ENCODE data around the gene TCAF1. TPM values are rescaled to one million over a fixed set of nuclear protein-coding genes. Genes with fewer than 3 reads are reported as not detected.
"Not testable (repeated sequence)": the region's sequence is repeated elsewhere in the genome, so short reads cannot be mapped to it uniquely, and the experiment has no call there.

The TCAF1 gene
- total RNA-seq, 2 experiments from 2014 or later: 12.6 to 14.1 TPM

DNA sequence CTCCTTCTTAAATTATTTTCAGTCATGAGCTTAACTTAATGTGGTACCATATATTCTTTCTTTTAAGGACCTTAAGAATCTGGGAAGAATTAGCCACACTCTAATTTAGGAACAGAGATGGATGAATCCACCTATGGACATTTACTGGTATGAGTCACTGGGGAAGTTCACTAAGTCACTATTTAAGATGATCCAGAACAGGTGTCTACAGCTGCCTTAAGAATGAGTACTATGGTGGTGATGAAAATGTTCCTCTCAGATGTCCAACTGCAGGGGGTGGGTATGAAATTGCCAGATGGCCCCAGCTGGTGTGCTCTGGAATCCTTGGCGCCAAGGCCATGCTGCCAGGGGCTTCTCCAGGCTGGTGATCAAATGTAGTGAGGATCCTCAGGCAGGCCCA, 61.9 kb downstream of the TCAF1 start:
- H3K4me3 Mint-ChIP-seq; H3K27ac Mint-ChIP-seq; POLR2A ChIA-PET; ATAC-seq; H3K4me1 Mint-ChIP-seq (ENCODE audit: low read depth); H3K9me3 Mint-ChIP-seq (ENCODE audit: insufficient read depth); DNase-seq; CTCF ChIA-PET; H3K27me3 Mint-ChIP-seq (ENCODE audit: low read depth); H3K36me3 Mint-ChIP-seq (ENCODE audit: low read depth): not testable (repeated sequence)

DNA sequence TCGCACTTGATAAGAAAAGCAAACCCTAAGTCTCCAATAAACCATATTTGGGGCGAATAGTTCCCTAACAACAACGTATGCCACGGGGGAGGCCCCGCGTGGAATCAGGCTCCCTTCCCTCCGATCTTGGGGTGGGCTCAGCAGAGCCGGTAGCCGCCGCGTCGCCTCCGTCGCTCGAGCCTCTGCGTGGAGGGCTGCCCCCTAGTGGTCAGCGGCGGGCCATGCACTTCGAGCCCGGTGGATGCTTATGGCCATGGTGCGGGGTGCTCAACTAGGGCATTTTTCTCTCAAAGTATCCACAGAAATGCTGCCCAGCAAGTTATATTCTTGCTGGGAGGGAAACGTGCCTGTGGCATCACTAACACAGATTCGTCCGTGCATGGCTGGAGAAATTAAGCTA, 64.8 kb downstream of the TCAF1 start:
- H3K36me3 Mint-ChIP-seq (ENCODE audit: low read depth); CTCF ChIA-PET; H3K4me1 Mint-ChIP-seq (ENCODE audit: low read depth); H3K4me3 Mint-ChIP-seq; H3K27ac Mint-ChIP-seq; POLR2A ChIA-PET; H3K27me3 Mint-ChIP-seq (ENCODE audit: low read depth); H3K9me3 Mint-ChIP-seq (ENCODE audit: insufficient read depth): not testable (repeated sequence)
- ATAC-seq (peak; percentile 69), DNase-seq (peak; percentile 95)

DNA sequence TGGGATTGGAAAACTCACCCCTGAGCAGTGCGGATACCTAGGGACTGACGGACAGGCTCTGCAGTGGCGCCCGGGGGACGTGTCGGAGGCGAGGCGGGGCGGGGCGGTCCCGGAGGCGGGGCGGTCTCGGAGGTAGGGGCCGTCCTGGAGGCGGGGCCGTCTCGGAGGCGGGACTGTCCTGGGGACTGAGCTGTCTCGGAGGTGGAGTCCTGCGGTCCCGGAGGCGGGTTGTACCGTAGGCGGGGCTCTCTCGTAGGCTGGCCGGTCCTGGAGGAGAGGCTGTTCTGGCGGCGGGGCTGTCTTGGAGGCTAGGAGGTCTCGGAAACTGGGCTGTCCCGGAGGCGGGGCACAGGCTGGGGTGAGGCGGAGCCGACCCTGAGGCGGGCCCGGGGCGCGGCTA, 65.4 kb downstream of the TCAF1 start:
- ATAC-seq (peak; percentile 87), DNase-seq (peak; percentile 93)
- POLR2A ChIA-PET; H3K4me1 Mint-ChIP-seq (ENCODE audit: low read depth); H3K36me3 Mint-ChIP-seq (ENCODE audit: low read depth); H3K27me3 Mint-ChIP-seq (ENCODE audit: low read depth); H3K9me3 Mint-ChIP-seq (ENCODE audit: insufficient read depth); CTCF ChIA-PET: not testable (repeated sequence)
- peak overlapping the region; percentile 81 for H3K27ac Mint-ChIP-seq
- peak overlapping the region; percentile 74 for H3K4me3 Mint-ChIP-seq

DNA sequence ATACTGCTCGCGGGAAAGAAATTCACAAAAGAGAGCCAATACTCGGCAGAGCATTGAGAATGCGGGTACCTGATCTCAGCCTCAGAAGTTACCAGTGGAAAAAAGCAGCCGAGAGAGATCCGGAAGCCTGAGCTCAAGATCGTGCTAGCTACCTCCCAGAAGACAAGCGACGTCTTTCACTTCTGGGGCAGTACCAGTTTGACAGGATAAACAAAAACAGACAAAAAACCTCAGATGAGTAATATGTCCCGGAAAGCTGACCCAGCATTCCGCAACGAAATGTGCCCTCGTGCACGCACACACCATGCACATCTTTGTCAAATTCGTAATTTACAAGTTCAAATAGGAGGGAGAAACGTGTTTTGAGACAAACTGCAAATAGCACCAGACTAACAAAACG, 65.9 kb downstream of the TCAF1 start:
- H3K9me3 Mint-ChIP-seq (ENCODE audit: insufficient read depth); H3K36me3 Mint-ChIP-seq (ENCODE audit: low read depth); POLR2A ChIA-PET; H3K27me3 Mint-ChIP-seq (ENCODE audit: low read depth); DNase-seq; H3K27ac Mint-ChIP-seq; H3K4me1 Mint-ChIP-seq (ENCODE audit: low read depth); CTCF ChIA-PET: not testable (repeated sequence)
- peak; percentile 49 for ATAC-seq
- H3K4me3 Mint-ChIP-seq: peak overlapping the region; percentile 74

DNA sequence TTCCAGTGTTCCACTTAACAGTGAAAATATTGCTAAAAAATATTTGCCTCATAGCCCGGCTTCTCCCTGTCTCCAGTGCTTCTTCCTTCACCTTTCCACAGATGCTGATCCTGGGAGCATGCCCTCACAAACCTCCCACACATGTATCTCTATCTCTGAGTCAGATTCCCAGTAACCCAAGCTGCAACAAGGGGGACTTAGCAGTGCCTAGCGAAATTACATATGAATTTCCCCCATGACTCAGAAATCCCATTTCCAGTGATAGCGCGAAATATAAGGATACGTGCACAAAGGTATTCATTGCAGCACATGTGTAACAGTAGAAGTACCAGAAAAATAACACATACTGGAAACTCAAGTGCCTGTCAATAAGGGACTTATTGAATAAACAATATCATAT, 75.4 kb downstream of the TCAF1 start:
- POLR2A ChIA-PET; CTCF ChIA-PET; H3K4me1 Mint-ChIP-seq (ENCODE audit: low read depth); DNase-seq; H3K27ac Mint-ChIP-seq; H3K9me3 Mint-ChIP-seq (ENCODE audit: insufficient read depth); H3K36me3 Mint-ChIP-seq (ENCODE audit: low read depth); ATAC-seq; H3K4me3 Mint-ChIP-seq; H3K27me3 Mint-ChIP-seq (ENCODE audit: low read depth): not testable (repeated sequence)

DNA sequence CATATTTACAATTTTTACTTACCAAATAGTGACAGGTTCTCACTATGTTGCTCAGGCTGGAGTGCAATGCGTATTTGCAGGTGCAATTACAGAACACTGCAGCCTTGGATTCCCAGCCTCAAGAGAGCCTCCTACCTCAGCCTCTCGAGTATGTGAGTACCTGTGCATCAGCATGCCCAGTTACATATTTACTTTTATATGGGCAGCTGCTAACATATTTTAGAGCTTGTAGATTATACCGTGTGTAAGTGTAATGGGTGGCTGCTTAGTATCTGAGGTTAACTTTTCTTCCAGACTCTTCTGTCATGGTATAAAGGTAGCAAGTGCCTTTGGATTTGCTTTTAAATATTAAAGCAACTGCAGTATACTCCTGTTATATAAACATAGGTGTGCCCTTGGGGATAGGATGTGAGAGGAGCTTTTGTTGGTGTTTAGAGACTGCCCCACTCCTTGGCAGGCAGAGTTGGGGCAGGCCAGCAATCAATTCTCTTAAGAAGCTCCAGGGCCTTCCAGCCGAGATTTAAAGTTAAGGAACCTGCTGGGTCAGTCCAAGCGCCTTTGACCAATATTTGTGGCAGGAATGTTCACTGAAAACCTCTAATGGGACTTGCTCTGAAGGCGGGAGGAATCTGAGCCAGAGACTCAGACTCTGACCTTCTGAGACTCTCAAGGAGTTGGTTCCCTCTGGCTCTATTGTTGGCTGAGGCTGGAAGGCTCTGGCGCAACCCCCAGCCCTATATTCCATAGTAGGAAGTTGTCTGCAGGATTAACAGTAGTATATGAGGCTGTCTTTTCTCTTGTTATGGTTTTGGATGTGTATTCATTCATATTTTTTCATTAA, 77.5 kb downstream of the TCAF1 start:
- H3K4me3 Mint-ChIP-seq; H3K9me3 Mint-ChIP-seq (ENCODE audit: insufficient read depth); H3K4me1 Mint-ChIP-seq (ENCODE audit: low read depth); POLR2A ChIA-PET; H3K27me3 Mint-ChIP-seq (ENCODE audit: low read depth); H3K27ac Mint-ChIP-seq; CTCF ChIA-PET; DNase-seq; ATAC-seq; H3K36me3 Mint-ChIP-seq (ENCODE audit: low read depth): not testable (repeated sequence)

DNA sequence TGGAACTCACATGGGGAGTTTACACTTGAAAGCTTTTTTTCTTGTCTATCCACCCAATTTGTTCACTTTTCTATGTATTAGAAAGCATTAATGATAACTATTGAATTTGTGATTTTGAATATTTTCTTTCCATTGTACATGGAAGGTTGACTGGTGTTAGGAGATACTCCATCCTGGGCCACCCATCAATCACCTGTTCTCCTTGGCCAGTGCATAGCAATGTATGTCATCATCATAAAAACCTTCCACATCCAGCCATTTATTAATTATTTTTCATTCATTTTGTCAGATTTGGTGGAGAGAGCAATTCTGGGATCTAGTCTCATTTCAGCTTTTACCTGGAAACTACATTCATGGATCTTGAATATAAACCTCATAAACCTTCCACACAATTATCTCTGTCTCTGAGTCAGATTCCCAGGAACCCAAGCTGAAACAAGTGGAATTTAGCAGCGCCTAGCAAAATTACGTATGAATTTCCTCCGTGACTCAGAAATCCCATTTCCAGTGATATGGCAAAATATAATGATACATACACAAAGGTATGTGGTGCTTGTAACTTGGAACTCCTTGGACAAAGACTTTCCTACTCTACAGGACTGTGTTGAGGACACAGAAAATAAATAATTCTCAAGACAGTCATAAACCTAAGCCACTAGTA, 78.2 kb downstream of the TCAF1 start:
- H3K4me1 Mint-ChIP-seq (ENCODE audit: low read depth); DNase-seq; CTCF ChIA-PET; ATAC-seq; H3K9me3 Mint-ChIP-seq (ENCODE audit: insufficient read depth); H3K4me3 Mint-ChIP-seq; H3K27ac Mint-ChIP-seq; H3K36me3 Mint-ChIP-seq (ENCODE audit: low read depth); H3K27me3 Mint-ChIP-seq (ENCODE audit: low read depth); POLR2A ChIA-PET: not testable (repeated sequence)

DNA sequence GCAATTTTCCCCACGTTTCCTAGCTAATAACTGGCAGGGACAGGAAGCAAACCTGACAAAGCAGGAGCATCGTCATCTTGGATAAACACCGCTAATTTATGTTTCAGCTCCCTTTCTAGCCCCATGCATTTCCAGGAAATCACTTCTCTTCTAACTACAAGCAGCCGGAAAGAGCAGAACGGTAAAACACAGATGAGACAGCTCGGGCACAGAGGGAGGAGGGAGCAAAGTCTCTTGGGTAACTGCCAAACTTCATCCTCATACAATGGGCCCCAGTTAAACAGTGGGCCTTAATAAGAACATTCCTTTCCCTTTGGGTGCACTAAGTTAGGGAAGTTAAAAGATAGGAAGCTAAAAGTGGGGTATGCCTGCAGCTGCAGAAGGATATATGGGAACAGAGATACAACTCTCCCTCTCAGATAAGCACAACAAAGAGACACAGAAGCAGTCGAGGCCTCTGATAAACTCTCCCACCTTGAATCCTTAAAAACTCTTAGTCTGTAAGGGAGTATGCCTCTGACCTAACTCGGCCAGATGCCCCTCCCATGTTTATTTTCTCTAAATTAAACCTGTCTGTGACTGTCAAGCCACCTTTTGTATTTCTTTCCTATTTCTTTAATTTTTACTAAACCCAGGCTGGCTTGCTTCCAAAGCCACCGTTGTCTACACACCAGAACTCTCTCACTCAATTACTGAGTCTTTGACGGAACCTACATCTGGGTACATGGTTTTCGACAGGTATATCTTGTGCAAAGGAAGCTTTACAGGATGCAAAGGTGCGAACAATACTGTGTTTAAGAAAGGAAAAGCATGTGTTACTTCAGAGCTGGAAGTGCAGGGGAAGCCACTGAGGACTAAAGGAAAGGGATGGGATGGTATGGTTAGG, 80.3 kb downstream of the TCAF1 start:
- H3K9me3 Mint-ChIP-seq (ENCODE audit: insufficient read depth); H3K4me3 Mint-ChIP-seq; H3K27ac Mint-ChIP-seq; H3K4me1 Mint-ChIP-seq (ENCODE audit: low read depth); H3K36me3 Mint-ChIP-seq (ENCODE audit: low read depth); POLR2A ChIA-PET; H3K27me3 Mint-ChIP-seq (ENCODE audit: low read depth); CTCF ChIA-PET: not testable (repeated sequence)
- DNase-seq: peak; percentile 14
- ATAC-seq: peak; percentile 78

DNA sequence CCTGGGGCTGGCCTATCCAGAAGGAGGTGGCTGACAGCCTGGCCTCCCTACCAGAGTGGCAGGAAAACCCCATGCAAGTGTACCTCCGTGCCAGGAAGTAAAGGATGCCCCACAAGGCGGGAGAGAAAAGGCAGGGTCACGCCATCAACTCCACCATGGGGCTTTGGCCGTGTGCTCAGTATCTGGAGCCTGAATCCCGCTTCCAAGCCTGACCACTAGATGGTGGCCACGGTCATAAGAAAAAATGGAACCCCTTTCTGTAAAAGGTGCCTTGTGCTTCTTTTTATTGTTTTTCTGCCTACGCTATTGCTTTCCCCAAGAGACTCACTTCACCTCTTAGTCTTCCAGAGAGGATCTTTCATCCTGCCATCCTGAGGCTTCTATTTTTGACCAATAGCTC, 84.1 kb downstream of the TCAF1 start:
- H3K4me1 Mint-ChIP-seq (ENCODE audit: low read depth); H3K4me3 Mint-ChIP-seq; H3K9me3 Mint-ChIP-seq (ENCODE audit: insufficient read depth); H3K27me3 Mint-ChIP-seq (ENCODE audit: low read depth); ATAC-seq; H3K36me3 Mint-ChIP-seq (ENCODE audit: low read depth); DNase-seq; H3K27ac Mint-ChIP-seq; CTCF ChIA-PET; POLR2A ChIA-PET: not testable (repeated sequence)

DNA sequence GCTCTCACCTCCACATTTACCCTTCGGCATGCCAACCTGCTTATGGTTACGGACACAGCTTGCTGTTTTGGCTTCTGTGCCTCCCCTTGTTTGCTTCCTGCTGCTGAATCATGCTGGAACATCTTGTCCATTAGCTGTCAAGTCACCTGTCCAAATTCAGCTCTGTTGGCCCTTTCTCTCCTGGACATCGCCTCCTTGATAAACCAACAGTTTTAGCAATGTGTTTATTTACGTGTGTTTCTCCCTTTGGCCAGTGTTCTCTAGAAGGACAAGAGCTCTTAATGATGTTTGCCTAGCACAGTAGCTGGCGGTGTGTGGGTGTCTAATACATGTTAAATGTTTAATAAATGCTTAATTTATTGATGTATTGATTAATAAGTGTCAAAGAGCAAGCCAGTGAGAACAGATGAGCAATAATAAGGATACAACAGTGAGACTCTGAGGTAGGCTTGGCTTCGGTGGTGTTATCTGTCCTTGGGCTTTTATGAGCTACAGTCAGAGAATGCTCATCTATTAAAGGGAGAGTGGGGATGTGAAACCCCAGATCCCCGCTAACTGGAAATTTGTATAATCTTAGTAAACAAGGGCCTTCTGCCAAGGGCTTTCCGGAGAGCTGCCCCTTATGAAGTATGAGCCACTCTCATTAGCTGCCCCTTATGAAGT, 85.4 kb downstream of the TCAF1 start:
- H3K27me3 Mint-ChIP-seq (ENCODE audit: low read depth); H3K4me1 Mint-ChIP-seq (ENCODE audit: low read depth); POLR2A ChIA-PET; H3K9me3 Mint-ChIP-seq (ENCODE audit: insufficient read depth); ATAC-seq; H3K27ac Mint-ChIP-seq; H3K36me3 Mint-ChIP-seq (ENCODE audit: low read depth); H3K4me3 Mint-ChIP-seq; CTCF ChIA-PET: not testable (repeated sequence)
- DNase-seq: peak; percentile 9

DNA sequence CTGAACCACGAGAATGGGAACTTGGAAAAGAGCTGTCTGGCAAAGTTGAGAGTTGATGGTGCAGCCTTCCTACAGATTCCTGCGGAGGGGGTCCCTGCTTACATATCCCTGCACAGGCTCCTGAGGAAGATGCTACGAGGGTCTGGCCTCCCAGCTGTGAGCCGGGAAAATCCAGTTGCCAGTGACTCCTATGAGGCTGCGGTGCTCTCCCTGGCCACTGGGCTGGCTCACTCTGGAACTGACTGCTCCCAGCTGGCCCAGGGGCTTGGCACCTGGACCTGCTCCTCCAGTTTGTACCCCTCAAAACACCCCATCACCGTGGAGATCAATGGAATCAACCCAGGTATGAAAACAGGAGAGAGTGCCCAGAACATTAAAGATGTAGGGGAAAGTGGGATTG, 91.3 kb downstream of the TCAF1 start:
- POLR2A ChIA-PET; H3K27me3 Mint-ChIP-seq (ENCODE audit: low read depth); DNase-seq; H3K4me3 Mint-ChIP-seq; H3K36me3 Mint-ChIP-seq (ENCODE audit: low read depth); ATAC-seq; CTCF ChIA-PET; H3K4me1 Mint-ChIP-seq (ENCODE audit: low read depth); H3K9me3 Mint-ChIP-seq (ENCODE audit: insufficient read depth); H3K27ac Mint-ChIP-seq: not testable (repeated sequence)

DNA sequence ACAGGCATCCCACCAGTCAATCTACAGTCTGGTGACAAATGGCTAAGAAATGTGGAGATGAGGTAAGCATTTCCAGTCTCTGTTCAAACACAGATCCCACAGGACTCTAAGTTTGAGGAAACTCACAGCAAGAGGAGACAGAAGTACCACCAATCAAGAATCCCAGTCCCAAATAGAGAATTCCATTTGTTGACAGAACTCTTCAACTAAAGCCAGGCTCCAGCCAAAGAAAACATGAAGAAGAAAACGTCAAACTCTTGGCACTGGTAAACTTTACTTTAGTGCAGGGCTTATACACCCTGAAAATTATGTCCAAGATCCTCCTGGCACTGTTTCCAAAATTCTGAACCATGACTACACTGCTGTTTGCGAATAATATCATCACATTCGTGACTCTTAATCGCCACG, 95.3 kb downstream of the TCAF1 start:
- DNase-seq; H3K36me3 Mint-ChIP-seq (ENCODE audit: low read depth); H3K9me3 Mint-ChIP-seq (ENCODE audit: insufficient read depth); H3K4me3 Mint-ChIP-seq; H3K27ac Mint-ChIP-seq; ATAC-seq; H3K4me1 Mint-ChIP-seq (ENCODE audit: low read depth); POLR2A ChIA-PET; H3K27me3 Mint-ChIP-seq (ENCODE audit: low read depth); CTCF ChIA-PET: not testable (repeated sequence)

Data from activated CD8-positive, alpha-beta T cell treated with anti-CD3 and anti-CD28 coated beads, Interleukin-2, amount 10 ng/mL, durations not matched to agents 7 days and 5 days (primary cell).